NCI-H2029 (cell line): ENCODE data around the gene INSM1.

Source experiments
- DNase-seq: peaks from one replicate; lab custom pipeline; 2025; lab: John Stamatoyannopoulos, UW

The INSM1 gene

DNA sequence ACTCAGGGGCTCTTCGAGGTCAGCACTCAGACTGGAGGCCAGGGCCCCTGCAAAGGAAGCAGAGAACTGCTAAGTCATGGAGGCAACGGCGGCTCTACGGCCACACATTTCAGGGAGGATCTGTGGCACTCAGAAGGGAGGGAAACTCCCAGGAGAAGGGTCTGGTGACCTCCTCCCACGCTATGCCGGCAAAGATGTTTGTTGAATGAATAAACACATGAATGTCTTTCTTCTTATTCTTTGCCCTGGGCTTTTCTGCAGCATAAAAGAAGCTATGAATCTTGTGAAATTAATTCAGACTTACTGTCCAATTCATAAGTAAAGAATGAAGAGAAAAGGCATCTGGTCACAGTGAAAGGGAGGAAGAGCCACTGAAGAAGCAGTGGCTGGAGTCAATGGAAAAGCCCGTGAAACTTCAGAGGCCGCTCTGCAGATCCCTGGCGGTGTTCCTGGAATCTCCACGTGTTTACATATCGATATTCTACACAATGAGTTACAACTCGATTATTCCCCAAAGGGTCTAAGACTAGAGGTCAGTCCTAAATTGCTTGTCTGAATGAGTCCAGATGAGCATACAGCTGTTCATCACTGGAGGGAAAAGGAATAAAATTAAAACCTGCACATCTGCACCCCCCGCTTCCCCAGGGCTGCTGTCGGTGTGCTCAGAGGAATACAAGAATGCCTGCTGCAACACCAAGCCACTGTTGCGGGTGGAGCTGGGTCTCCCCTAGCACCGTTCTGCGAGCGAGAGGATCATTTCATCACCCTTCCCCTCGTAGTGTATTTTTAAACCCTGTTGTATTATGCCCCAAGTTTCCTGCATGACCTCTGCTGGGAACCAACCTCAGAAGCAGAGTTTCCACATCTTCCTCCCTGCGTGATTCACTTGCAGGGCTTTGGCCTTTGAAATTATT lies 25.6 kb downstream of the INSM1 start:
- no peak for DNase-seq

DNA sequence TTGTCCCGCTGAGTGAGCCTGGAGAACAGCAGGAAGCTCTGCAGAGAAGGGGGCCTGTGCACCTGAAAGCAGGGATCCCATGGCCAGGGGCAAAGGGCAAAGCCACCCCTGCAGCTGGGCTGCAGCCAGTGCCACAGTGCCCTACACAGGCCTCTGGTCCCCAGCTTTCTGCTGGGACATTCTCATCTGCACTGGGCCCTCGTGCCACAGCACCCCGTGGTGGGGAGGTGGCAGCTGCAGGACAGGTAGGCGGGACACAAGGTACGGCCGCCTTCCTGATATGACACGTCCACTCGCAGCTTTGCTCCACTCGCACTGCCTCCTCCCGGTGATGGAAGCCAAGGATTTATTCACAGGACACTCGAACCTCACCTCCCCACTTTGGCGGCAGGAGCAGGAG lies 27.2 kb downstream of the INSM1 start:
- no peak for DNase-seq

DNA sequence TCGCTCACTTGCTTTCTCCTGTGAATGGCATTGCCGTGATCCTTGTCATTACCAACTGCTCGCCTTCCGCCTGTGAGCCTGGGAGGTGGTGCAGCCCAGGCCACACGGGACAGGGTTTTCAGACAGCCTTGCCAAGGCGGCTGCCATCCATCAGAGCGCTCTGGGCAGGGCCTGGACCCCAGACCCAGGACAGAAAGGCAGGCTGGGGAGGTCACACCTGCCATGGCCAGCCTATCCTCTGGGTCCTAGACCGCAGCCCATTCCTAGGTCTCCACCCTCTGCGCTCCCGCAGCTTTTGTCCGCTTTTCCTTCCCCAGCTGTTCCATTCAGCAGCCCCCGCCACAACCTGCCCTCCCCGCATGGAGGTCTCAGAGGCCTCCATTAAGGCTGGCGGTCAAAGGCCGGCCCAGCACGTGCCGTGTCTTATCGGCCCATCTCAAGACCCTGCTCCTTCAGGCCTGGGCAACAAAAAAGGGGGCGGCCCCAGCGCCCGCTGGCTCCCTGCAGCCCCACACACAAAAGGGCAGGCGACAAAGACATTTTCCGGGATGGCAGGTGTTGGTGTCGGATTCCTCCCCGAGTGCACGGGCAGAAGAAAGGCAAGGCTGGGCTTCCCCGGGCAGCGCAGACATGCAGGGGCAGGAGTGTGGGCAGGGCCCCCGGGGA lies 28.1 kb downstream of the INSM1 start:
- DNase-seq: peak; percentile 66

DNA sequence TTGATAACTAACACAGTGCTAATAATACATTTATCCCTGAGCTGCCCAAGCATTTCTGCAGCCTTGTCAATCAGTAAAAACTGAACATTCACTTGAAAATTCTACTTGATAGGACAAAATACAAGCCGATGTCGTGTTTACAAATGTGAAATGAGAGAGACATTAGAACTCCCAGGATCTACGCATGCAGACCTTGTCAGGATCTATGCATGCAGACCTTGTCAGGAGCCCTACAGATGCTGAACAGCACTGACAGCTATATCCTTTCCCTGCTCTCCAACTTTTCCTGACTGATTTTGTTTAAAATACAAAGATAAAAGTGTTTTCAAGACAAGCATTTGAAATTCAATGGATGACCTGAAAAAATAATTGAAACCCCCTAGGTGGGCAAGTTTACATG lies 28.9 kb downstream of the INSM1 start:
- DNase-seq: no peak

DNA sequence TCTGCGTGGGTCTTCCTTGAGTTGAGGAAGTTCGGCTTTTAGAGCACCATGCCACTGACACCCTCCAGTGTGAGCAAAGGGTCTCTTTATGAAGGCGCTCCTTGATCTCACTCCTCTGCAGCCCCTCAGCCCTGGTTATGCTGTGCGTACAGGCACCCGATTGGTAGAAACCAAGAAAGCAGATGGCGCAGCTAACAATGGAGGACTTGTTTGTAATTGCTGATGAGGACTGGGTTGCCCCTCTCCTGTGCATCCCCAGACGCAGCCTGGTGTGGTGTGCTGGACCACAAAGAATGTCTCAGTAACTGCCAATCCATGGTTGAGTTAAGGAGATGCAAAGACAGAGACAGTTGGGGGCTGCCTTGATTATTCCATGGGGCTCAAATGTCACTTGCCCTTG lies 30.2 kb downstream of the INSM1 start:
- no peak for DNase-seq

DNA sequence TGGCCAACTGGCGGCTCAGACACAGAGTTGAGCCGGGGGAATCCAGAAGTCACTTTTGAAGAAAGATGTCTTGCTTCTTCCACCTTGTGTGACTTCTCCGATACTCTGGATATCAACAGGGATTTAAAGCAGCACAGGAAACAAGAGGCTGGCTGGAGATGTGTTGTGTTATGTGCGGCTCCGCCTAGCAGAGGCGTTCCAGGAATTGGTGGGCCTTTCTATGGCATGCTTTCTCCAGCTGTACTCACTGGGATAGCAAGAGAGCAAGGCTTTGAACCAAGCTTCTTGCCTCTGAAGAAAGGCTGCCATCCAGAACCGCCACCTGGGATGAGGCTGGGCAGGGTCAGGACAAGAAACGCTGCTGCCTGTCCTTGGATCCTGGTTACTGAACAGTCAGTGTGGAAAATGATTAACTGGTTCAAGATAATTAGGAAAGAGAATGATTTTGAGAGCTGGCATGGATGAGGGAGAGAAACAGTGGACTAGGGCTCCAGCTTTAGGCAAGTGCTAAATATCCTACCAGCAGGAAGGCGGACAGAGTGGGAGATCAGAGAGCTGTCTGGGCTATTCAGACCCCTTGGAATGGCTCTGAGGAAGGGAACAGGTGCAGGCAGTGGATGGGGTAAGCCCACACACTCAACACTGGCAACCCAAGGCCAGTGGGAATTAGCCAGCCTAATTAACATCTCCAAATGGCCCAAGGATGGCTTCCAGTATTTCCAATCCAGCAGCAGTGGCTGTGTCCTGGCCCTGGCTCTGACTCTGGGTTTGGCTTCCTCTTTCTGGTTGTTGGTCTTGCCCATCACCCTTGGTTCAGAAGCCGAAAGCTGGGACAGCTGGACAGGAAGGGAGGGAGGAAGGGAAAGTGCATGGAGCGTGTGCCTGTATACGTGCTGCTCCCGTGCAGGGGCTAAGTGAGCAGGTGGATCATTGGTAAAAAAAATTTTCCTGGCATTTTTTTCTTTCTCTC lies 31.9 kb downstream of the INSM1 start:
- no peak for DNase-seq

DNA sequence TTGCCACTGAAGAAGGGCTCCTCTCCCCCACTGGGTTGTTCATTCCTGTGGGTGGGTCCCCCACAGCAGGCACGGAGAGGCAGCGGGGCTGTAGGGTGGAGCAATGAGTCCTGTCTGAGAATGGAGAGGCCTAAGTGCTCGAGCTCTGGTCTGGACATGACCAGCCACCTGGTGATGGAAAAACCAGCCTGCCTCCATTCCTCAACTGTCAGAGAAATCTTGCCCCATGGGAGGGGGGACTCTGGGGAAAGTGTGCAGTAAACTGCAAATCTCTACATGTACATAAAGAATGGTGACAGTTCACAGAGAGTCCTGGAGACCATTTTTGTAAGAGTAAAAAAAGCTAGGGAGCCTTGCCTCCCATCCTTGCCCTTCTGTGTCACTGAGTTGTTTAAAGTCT lies 34.1 kb downstream of the INSM1 start:
- DNase-seq: no peak

DNA sequence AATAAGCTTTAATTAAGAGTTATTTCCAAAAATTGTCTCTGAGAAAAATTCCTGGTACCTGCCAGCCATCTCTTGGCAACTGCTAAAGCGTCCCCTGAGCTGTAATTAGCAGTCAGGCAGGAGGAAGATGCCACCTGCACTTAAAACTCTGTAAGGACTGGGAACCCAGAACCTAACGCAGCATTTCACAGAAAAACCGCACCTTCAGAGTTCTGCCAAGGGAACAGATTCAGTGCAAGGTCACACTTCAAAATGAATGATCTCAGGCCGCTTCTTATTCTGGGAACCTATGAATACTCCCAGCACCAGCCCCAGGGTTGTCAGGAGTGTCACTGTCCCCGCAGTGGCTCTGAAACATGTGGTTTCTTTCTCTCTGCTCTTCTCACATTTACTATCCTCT lies 36.7 kb downstream of the INSM1 start:
- no peak for DNase-seq

DNA sequence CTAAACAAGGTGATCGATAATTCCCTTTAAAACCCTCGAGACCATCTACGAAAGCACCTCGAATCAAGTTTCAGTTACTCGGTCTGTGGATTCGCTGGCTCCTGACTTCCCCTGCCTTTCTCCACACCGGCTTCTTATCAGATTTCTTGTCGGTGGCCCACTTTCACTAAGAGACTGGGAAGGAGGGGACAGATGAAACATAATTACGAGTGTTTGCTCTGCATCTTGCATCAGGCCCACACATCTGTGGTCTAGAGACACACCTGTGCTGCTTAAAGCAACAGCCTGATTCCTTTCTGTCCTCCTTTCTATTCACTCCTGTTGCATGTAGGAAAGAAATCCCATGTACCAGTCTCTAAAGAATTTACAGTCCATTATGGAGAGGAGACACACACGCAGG lies 37.7 kb downstream of the INSM1 start:
- DNase-seq: no peak

DNA sequence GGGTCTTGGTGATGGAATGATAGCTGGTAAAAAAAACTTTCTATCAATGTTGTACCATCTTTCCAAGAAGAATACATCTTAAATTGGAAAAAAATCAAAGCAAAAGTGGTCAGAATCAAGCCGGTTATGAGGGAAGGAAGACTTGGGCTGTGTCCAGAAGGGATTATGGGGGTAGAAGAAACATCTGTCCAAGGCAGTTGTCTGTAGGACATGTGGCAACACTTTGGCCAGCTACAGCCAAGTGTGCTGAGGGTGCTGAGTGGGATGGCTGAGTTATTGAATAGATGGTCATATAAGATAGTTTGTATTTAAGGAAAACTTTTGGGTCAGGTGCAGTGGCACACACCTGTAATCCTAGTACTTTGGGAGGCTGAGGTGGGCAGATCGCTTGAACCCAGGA lies 38.4 kb downstream of the INSM1 start:
- DNase-seq: no peak

DNA sequence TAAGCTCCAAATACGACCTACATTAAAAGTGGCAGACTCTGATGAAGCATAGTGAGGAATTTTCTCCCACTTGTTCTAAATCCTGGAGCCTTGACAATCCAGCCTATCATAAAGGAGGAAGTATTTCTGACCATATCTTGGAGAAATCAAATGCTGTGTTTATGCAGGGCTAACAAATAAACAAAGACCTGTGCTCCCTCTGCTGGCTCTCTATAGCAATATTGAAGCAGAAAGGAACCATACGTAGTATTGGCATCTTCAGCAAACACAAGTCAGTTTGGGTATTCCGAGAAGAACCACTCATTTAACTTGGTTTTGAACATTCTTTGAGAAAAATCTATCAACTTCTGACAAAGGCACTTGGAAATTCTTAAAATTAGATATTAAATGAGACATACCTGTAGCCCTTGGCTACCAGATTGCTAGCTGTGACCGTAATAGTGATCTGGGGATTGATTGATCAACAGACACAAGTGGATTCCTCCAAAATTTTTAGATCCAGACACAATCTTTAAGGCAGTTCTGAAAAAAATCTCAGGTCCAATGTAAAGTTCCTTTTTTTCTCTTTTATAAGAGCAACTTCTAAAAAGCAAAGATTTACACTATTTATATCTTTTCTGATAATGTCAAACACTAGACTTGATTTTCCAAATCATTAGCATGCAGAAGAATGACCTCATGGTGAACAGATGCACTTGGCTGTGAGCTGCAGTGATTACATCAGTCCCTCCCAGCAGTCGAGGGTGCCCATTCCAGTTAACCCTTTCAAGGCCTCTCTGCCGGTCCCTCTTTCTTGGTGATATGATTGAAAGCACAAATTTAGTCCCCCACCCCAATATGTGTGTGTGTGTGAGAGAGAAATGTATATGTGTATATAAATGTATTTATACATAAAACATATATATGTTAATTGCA lies 40.2 kb downstream of the INSM1 start:
- DNase-seq: peak; percentile 23

DNA sequence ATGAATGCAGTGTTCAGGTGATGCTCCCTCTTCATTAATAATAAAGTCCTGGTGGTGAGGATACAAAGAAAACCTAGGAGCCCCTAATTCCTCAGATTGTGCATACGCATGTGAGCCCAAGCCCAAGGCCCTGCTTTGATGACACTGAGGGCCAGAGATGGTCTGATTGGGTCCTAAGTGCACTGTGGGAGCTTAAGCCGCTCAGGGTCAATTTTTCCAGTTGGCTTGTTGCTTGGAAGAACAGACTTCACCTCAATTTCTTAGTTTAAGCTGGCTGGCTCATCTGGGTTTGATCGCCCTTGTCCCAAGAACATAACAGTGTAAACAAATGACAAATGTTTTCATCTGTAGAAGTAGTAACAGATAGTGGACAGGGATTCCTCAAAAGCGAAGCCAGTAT lies 41.4 kb downstream of the INSM1 start:
- no peak for DNase-seq

DNA sequence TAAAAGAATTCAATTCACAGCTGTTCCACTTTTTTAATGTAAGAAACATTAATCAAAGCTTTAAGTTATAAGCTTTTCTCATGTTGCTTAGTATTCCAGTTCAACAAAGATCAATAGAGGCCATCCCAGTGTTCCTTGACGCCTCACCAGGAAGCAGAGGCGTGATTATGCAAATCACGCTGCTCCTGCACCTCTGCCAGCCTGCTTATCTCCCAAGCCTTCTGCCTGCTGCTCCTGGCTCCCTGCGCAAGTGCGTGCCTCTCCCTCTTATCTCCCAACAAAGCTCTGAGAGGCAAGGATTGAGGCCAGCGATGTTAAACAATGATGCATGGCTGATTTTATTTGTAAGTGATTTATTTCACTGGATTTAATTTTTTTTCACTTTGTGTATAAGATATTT lies 42.8 kb downstream of the INSM1 start:
- DNase-seq: peak; percentile 84

DNA sequence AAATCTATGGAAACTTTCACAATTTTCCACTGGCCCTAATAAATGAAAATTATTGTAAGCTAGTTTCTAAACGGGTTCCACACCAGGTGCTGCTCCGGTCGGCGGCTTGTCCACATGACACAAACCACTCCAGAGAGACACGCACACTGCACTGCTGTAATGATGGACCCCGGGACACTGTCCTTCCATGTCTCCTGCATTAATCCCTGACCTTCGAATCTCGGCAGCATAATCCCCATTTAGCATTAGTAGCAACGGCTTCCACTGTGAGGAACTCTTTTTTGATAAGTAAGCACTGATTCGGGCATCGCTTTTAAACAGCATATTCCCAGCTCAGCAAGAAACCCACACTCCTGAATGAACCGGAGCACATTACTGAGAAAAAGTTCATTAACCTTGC lies 43.5 kb downstream of the INSM1 start:
- DNase-seq: no peak

DNA sequence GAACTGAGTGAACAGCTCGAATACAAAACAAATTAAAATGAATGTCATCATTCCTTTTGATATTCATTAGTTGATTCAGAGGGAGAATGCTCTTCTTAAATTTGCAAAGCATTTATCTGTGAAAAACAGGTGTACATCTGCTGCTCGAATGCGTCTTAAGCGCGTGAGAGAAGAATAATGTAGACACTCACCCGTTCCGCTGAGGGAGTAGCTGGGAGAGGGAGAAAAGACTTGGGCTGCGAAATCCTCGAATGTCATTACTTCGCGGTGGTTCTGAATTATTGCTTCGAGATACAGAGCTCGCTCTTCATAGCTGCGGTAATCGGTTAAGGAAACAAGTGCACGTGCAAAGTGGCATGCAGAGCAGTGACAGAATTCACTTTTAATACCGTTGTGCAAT lies 43.9 kb downstream of the INSM1 start:
- no peak for DNase-seq

DNA sequence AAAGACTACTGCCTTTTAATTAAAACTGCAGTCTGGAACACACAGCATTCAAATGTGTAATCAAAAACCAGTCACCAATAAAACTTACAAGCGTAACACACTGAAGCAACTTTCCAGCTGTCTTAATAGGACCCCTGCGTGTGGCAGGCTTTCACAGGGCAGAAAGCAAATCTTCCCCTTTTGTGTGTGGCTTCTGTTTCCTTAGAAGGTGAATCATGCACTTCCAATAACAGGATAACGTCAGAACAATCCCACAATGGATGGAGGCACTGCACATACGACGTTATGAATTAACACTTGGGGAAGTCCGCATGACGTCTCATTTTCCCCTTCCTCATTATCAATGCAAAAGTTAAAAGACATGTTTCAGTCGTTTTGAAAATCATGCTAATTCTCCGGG lies 44.8 kb downstream of the INSM1 start:
- DNase-seq: no peak

DNA sequence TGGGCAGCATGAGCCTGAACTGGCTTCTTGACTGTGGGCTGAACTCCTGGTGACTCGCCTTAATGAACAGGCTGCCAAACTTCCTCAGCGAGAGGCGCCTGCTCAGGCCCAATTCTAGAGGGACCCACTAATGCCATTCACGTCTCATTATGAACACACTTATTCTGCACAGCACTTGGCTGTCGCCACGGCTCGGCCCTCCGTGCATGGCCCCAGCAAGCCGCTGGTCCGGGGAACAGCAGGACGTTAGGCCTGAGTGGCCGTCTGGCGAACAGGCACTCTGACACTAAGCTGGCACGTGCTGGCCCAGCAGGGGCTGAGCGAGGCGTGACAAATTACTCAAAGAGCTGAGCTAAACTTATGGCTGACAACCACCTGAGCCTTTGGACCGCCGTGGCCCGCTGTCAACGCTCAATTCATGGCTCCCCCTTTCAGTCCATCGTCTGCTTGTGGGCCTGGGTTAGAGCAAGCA lies 45.9 kb downstream of the INSM1 start:
- DNase-seq: no peak

DNA sequence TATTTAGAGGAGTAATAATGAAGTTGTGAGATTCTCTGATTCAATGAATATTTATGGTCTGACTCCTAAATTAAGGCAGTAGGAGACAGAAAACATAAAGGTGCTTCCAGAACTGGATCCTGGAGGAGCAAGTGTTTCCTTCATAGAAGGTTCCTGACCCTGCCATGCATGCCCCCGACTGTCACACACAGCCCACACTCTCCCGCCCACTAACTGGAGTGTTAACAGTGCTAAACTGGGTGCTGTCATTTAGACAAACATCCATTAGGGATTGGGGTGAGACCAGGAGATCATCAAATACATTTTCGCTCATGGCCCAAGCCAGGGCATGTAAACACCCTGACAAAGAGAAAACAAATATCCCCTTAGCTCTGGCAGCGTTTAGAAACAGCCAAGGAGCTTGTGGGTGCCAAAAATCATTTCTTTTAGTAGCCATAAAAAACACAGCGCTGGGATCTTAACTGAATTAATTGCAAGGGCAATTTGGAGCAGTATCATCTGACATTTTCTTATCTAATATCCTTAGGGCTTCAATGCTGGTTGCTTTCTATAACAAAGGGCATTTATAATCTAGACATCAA lies 46.8 kb downstream of the INSM1 start:
- DNase-seq: no peak

DNA sequence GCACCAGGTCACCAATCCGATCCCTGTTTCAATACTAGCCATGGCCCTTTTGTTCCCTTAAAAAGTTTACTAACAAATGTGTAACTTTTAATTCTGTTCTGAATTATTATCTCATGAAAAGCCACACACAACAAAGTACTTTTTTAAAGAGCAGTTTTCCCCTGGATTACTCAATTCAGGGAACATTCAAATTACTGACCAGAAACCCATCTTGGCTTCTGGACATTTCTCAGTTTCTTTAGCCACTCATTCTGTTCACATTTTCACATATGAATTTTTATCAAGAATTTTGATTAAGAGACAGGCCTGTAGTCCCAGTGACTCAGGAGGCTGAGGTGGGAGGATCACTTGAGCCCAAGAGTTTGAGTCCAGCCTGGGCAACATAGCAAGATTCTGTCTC lies 47.4 kb downstream of the INSM1 start:
- no peak for DNase-seq

DNA sequence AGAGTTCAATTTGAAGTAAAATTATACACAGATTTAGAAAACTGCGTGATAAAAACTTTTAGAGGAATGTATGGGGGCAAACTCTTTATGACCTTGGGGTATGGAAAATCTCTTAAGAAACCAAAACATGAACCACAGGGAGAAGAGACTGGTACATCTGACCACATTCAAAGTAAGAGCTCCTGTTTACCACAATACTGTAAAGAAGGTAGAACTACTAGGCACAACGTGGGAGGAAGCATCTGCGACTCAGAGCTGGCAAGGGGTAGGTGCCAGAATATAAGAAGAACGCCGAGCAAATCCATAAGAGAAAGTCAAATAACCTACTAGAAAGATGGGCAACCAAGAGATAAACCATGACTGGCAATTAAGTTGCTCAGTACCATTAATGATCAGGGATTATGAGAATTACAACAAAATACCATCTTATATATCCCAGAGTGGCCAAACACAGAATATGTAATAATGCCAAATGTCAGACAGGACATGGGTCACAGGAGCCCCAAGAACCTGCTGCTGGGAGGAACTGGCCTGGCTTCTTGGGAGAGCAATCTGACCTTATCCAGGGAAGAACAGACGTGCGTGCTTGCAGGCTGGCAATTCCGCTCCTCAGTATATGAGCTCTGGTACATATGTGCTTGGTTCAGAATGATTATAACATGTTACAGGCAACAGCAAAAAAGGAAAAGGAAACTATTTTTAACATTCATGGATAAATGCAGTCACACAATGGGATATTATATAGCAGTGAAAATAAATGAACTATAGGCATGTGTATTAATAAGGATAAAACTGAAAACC lies 50.2 kb downstream of the INSM1 start:
- no peak for DNase-seq
